Ovary (tissue), 9 donors: ENCODE measurements around the gene ANXA5. TPM values are rescaled to one million over a fixed set of nuclear protein-coding genes. Genes with fewer than 3 reads are reported as not detected.
"Not testable (repeated sequence)": the region's sequence is repeated elsewhere in the genome, so short reads cannot be mapped to it uniquely, and the experiment has no call there.

ENCODE experiments used
- DNase-seq, 5 donors: peaks; one replicate each; pipeline ENCODE4 v3.0.0-alpha.2; 2019 to 2020
- H3K27ac ChIP-seq, 2 donors: fragments of 200-600 bp; one replicate each; pipeline versions ENCODE4 v1.5.1 to v1.8.0; 2019 to 2022
- H3K27me3 ChIP-seq: fragments of 200-600 bp; one replicate; pipeline ENCODE4 v1.8.0; 2022
- H3K36me3 ChIP-seq: fragments of 200-600 bp; sonication (generic); one replicate; pipeline ENCODE4 v1.5.1; 2019
- H3K4me1 ChIP-seq: one replicate; pipeline ENCODE4 v1.8.1; 2013; ENCODE audit warnings: mild to moderate bottlenecking, moderate library complexity; ENCODE audit not compliant: insufficient read depth
- H3K4me3 ChIP-seq: fragments of 200-600 bp; sonication (generic); one replicate; pipeline ENCODE4 v1.5.1; 2017
- H3K9me3 ChIP-seq, 2 donors: fragments of 200-600 bp in 1 of 2; sonication (generic) in 1 of 2; one replicate each; pipeline versions ENCODE4 v1.5.1 to v1.8.1; 2013 to 2019; ENCODE audit warnings: mild to moderate bottlenecking in 1 of 2, moderate library complexity in 1 of 2
- EP300 ChIP-seq: sonication (generic); formaldehyde crosslinking; IDR thresholded peaks from one replicate; pipeline ENCODE4 v1.6.1; 2017; ENCODE audit warnings: antibody characterized with exemption
- POLR2A ChIP-seq: fragments of 450-650 bp; IDR thresholded peaks from one replicate; pipeline ENCODE4 v1.6.1; 2017; ENCODE audit warnings: antibody characterized with exemption, mild to moderate bottlenecking, moderate library complexity
- whole genome bisulfite sequencing, 3 donors: extraction: QIAGEN DNeasy Blood & Tissue Kit in 1 of 3; methylation state at CpG; one replicate each; pipeline versions ENCODE4 v1.1.5 to v1.1.7; 2013 to 2017; 5-methylcytosine and 5-hydroxymethylcytosine counted together
- intact Hi-C, 4 donors: fragments of 100-400 bp; cut with DNase I; formaldehyde crosslinking; loops; one replicate each; pipeline versions ENCODE4 v1.11.0 to v1.15.1; 2022 to 2023
- polyA plus RNA-seq, 2 donors: library from polyadenylated mRNA; stranded (reverse); fragments of 200-250 nt in 1 of 2; fragments of 350-450 nt in 1 of 2; fragmentation: Illumina TruSeq in 1 of 2; extraction: RNeasy Lipid Tissue Mini Kit (QIAGEN cat#74804) in 1 of 2; gene quantifications; one replicate each; pipeline ENCODE4 v1.2.3, GENCODE V29; 2013 to 2014
- total RNA-seq, 7 donors: library from RNA; depleted of rRNA in 2 of 7; stranded (reverse); fragments of >200 nt in 2 of 7; fragmentation: NEBNext Ultra II Directional in 3 of 7; extraction: Animal tissue kit (Norgen Biotek cat#: 25700) in 3 of 7; gene quantifications; one replicate each; pipeline versions ENCODE4 v1.1.0 to v1.2.4, GENCODE V29; 2016 to 2023
- TF ChIP-seq, protein P1 (sequence below), 3 donors: fragments of 450-650 bp in 2 of 3; fragments of 200-600 bp in 1 of 3; IDR thresholded peaks; one replicate each; pipeline versions ENCODE4 v1.5.1 to v1.8.0; 2016 to 2022; ENCODE audit warnings: antibody characterized with exemption in 3 of 3, mild to moderate bottlenecking in 1 of 3
- donor health status: DM: no; HTN: no; CAD: no; lungs with moderate emphysema.
- donor health status: DM: no; HTN: no; CAD: no.
- donor health status: Bipolar disorder and iron deficiency.
- donor health status: DM: yes; HTN: yes; CAD: no.
- donor health status: DM: no; HTN: no; CAD: no.
- donor health status: DM: yes; HTN: yes; CAD: no.

The ANXA5 gene
- total and polyA plus RNA-seq, 9 donors, result 130 to 859 (median 261) TPM

DNA sequence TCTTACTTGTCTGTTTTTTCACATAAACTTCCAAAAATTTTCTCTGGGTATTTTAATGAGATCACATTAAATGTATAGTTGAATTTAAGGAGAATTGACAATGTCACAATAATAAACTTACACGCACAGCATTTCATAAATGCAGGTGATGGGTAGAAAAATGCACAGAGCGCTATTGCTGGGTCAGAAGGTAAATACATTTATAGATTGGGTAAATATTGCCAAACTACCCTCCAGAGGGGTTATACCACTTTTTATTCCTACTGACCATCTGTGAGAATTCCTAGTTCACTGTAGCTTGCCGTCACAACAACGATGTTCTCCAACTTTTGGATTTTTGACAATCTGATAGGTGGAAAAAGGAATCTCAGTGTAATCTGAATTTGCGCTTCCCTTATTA lies 34.6 kb downstream of the ANXA5 start:
- intact Hi-C loops, result no loop called here
- no peak for DNase-seq

DNA sequence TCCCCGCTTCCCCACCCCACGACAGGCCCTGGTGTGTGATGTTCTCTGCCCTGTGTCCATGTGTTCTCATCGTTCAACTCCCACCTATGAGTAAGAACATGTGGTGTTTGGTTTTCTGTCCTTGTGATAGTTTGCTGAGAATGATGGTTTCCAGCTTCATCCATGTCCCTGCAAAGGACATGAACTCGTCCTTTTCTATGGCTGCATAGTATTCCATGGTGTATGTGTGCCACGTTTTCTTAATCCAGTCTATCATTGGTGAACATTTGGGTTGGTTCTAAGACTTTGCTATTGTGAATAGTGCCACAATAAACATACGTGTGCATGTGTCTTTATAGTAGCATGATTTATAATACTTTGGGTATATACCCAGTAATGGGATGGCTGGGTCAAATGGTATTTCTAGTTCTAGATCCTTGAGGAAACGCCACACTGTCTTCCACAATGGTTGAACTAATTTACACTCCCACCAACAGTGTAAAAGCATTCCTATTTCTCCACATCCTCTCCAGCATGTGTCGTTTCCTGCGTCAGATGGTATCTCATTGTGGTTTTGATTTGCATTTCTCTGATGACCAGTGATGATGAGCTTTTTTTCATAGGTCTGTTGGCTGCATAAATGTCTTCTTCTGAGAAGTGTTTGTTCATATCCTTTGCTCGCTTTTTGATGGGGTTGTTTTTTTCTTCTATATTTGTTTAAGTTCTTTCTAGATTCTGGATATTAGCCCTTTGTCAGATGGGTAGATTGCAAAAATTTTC lies 36.4 kb downstream of the ANXA5 start:
- intact Hi-C loops, H3K4me1 ChIP-seq: not testable (repeated sequence)
- WGBS, 3 donors, result 91 to 95% (median 94%) methylated on average over 10 of the region's 10 CpGs

More for the DNA sequence above, 34.6 kb downstream of the ANXA5 start:
- no peaks in the 10 kb centered on the region for H3K27me3 ChIP-seq
- WGBS, 3 donors, result 65 to 77% (median 75%) methylated on average over 5 of the region's 5 CpGs
- H3K36me3 ChIP-seq, result no peaks in the 10 kb centered on the region
- no peaks in the 10 kb centered on the region for H3K4me1 ChIP-seq
- no peak for TF ChIP-seq POLR2A
- TF ChIP-seq EP300, result no peak
- TF ChIP-seq, protein P1, sequence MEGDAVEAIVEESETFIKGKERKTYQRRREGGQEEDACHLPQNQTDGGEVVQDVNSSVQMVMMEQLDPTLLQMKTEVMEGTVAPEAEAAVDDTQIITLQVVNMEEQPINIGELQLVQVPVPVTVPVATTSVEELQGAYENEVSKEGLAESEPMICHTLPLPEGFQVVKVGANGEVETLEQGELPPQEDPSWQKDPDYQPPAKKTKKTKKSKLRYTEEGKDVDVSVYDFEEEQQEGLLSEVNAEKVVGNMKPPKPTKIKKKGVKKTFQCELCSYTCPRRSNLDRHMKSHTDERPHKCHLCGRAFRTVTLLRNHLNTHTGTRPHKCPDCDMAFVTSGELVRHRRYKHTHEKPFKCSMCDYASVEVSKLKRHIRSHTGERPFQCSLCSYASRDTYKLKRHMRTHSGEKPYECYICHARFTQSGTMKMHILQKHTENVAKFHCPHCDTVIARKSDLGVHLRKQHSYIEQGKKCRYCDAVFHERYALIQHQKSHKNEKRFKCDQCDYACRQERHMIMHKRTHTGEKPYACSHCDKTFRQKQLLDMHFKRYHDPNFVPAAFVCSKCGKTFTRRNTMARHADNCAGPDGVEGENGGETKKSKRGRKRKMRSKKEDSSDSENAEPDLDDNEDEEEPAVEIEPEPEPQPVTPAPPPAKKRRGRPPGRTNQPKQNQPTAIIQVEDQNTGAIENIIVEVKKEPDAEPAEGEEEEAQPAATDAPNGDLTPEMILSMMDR (IDR thresholded peaks at IDR 0.05), result no peak
- no peaks in the 10 kb centered on the region for H3K9me3 ChIP-seq
- no peak overlapping the region for H3K4me3 ChIP-seq
- no peak overlapping the region for H3K27ac ChIP-seq

DNA sequence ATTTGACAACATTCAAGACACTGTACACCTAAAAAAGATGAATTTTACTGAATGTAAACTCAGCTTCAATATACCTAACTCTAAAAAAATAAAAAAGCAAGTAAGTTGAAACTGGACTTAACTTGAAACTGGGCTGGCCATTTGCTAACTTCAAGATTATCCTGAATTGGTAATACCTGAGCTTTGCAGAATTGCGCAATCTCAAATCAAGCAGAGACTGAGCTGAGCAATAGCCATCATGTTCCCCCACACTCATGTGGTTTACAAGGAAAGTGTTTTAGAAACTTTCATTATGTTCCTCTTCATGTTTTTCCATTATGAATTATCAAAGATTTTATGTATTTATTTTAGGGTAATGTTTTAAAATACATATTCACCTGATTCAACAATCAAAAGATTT lies 38.7 kb downstream of the ANXA5 start:
- Histone ChIP-seq H3K36me3 (no peaks in the 10 kb centered on the region), H3K4me3 (no peak overlapping the region), H3K9me3 (no peaks in the 10 kb centered on the region), H3K27me3 (no peaks in the 10 kb centered on the region), H3K4me1 (no peaks in the 10 kb centered on the region), H3K27ac (no peak overlapping the region)
- intact Hi-C loops, result loop anchor here in 1 of 4 donors (10.0 kb wide), 1 partner anchor 283 kb away; no protein-coding TSS in a partner anchor
- TF ChIP-seq, protein P1 (IDR thresholded peaks at IDR 0.05), result no peak
- TF ChIP-seq EP300 (no peak), POLR2A (no peak)
- no peak for DNase-seq
- 98 to 100% (median 100%) methylated on average over 1 of the region's 1 CpG for whole genome bisulfite sequencing, 3 donors

More for the DNA sequence above, 36.4 kb downstream of the ANXA5 start:
- not testable (repeated sequence) for H3K4me3 ChIP-seq, DNase-seq, H3K27me3 ChIP-seq, H3K9me3 ChIP-seq, H3K27ac ChIP-seq, H3K36me3 ChIP-seq

DNA sequence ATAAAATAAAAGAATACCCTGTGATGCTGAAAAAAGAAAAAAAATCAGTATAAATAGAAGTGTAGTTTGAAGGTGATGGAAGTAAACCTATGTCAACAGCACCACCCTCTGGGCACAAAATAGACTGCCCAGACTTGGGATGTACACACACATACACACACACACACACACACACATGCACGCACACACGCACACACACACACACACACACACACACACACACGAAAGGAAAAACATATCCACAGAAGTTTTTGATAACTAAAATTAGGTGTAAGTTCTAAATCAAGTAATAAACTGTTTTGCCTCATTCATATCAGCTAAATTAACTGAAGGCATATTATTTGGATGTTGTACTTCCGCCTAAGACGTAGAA lies 40.5 kb downstream of the ANXA5 start:
- Histone ChIP-seq H3K27ac (no peak overlapping the region), H3K4me1 (no peaks in the 10 kb centered on the region), H3K36me3 (no peaks in the 10 kb centered on the region), H3K9me3 (no peaks in the 10 kb centered on the region), H3K4me3 (no peak overlapping the region), H3K27me3 (no peaks in the 10 kb centered on the region)
- intact Hi-C loops, result loop anchor here in 1 of 4 donors (10.0 kb wide), 1 partner anchor 281 kb away; no protein-coding TSS in a partner anchor
- DNase-seq, result peak; percentile 19 to 48 (median 34)
- TF ChIP-seq, protein P1 (IDR thresholded peaks at IDR 0.05), result no peak
- TF ChIP-seq EP300, result no peak
- TF ChIP-seq POLR2A, result no peak
- WGBS, 3 donors, result 11 to 31% (median 12%) methylated on average over 5 of the region's 5 CpGs
